ENCODE results near the gene MRS2. TPM values are rescaled to one million over a fixed set of nuclear protein-coding genes. Genes with fewer than 3 reads are reported as not detected.

MRS2 gene
- total RNA-seq, 3 donors from 2014 or later = 20.3 to 34.0 (median 26.7) TPM

GRCh38 chr6:24429146-24429545 is 26.4 kb downstream of the MRS2 start:
- intact Hi-C loops (cut with DNase I; ENCODE audit: low total_unique reads) = no loop called here
- H3K36me3 ChIP-seq = no peaks in the 10 kb centered on the region
- no peak overlapping the region for H3K4me3 ChIP-seq
- H3K27ac ChIP-seq = no peak overlapping the region
- H3K27me3 ChIP-seq = no peaks in the 10 kb centered on the region
- H3K4me1 ChIP-seq = no peaks in the 10 kb centered on the region
- H3K9me3 ChIP-seq = no peaks in the 10 kb centered on the region
- TF ChIP-seq CTCF (IDR thresholded peaks at IDR 0.05) = no peak
- no peak for TF ChIP-seq POLR2A (IDR thresholded peaks at IDR 0.05)
- no peak for TF ChIP-seq POLR2AphosphoS5 (IDR thresholded peaks at IDR 0.05)
- no peak for DNase-seq (ENCODE audit: low spot score in 2 of 2)

GRCh38 chr6:24430086-24430485 is 27.4 kb downstream of the MRS2 start:
- intact Hi-C loops (cut with DNase I; ENCODE audit: low total_unique reads) = no loop called here
- no peaks in the 10 kb centered on the region for H3K4me1 ChIP-seq

GRCh38 chr6:24431045-24431451 is 28.3 kb downstream of the MRS2 start:
- Histone ChIP-seq H3K4me3 (no peak overlapping the region), H3K27ac (no peak overlapping the region), H3K9me3 (no peaks in the 10 kb centered on the region), H3K36me3 (no peaks in the 10 kb centered on the region), H3K27me3 (no peaks in the 10 kb centered on the region), H3K4me1 (no peaks in the 10 kb centered on the region)
- no peak for DNase-seq (ENCODE audit: low spot score in 2 of 2)
- TF ChIP-seq POLR2AphosphoS5 (IDR thresholded peaks at IDR 0.05) (no peak), CTCF (IDR thresholded peaks at IDR 0.05) (peak; percentile 31 to 53 (median 39))
- intact Hi-C loops (cut with DNase I; ENCODE audit: low total_unique reads) = no loop called here

More at GRCh38 chr6:24430086-24430485, 27.4 kb downstream of the MRS2 start:
- no peaks in the 10 kb centered on the region for H3K9me3 ChIP-seq
- no peak overlapping the region for H3K27ac ChIP-seq
- TF ChIP-seq POLR2AphosphoS5 (IDR thresholded peaks at IDR 0.05) (no peak), POLR2A (IDR thresholded peaks at IDR 0.05) (no peak), CTCF (IDR thresholded peaks at IDR 0.05) (no peak)
- no peak for DNase-seq (ENCODE audit: low spot score in 2 of 2)
- no peaks in the 10 kb centered on the region for H3K27me3 ChIP-seq
- no peak overlapping the region for H3K4me3 ChIP-seq
- H3K36me3 ChIP-seq = no peaks in the 10 kb centered on the region

- H3K27ac ChIP-seq = no peak overlapping the region
- intact Hi-C loops (cut with DNase I; ENCODE audit: low total_unique reads) = no loop called here
Observed at GRCh38 chr6:24432611-24433010, 29.9 kb downstream of the MRS2 start.

GRCh38 chr6:24436979-24437378 is 34.2 kb downstream of the MRS2 start:
- no peaks in the 10 kb centered on the region for H3K36me3 ChIP-seq
- TF ChIP-seq CTCF (IDR thresholded peaks at IDR 0.05) = no peak
- no peak for TF ChIP-seq POLR2AphosphoS5 (IDR thresholded peaks at IDR 0.05)
- TF ChIP-seq POLR2A (IDR thresholded peaks at IDR 0.05) = no peak
- no peak overlapping the region for H3K4me3 ChIP-seq
- H3K27ac ChIP-seq = no peak overlapping the region
- DNase-seq (ENCODE audit: low spot score in 2 of 2) = no peak
- no peaks in the 10 kb centered on the region for H3K4me1 ChIP-seq
- intact Hi-C loops (cut with DNase I; ENCODE audit: low total_unique reads) = no loop called here
- H3K27me3 ChIP-seq = no peaks in the 10 kb centered on the region
- no peaks in the 10 kb centered on the region for H3K9me3 ChIP-seq

More at GRCh38 chr6:24432611-24433010, 29.9 kb downstream of the MRS2 start:
- TF ChIP-seq POLR2A (IDR thresholded peaks at IDR 0.05) (no peak), POLR2AphosphoS5 (IDR thresholded peaks at IDR 0.05) (no peak), CTCF (IDR thresholded peaks at IDR 0.05) (no peak)
- DNase-seq (ENCODE audit: low spot score in 2 of 2) = no peak
- Histone ChIP-seq H3K9me3 (no peaks in the 10 kb centered on the region), H3K36me3 (no peaks in the 10 kb centered on the region), H3K27me3 (no peaks in the 10 kb centered on the region), H3K4me1 (no peaks in the 10 kb centered on the region), H3K4me3 (no peak overlapping the region)

Data from breast epithelium (tissue), 4 donors.